Trophoblast cell (in vitro differentiated cells and primary cell): Measurements from ENCODE around the gene FKBP5.

ENCODE experiments used
- DNase-seq, 2 donors: peaks; one replicate each; pipeline ENCODE4 v3.0.0-alpha.2; 2016
- H2AFZ ChIP-seq: 2 replicates; pipeline ENCODE4 v1.6.1; 2013; ENCODE audit warnings: low read length, moderate library complexity, mild to moderate bottlenecking; ENCODE audit not compliant: insufficient read depth, poor library complexity
- H2AK5ac ChIP-seq: 2 replicates; pipeline ENCODE4 v1.6.1; 2013; ENCODE audit warnings: mild to moderate bottlenecking, low read length
- H2BK120ac ChIP-seq: 2 replicates; pipeline ENCODE4 v1.6.1; 2013; ENCODE audit warnings: low read length, mild to moderate bottlenecking, moderate library complexity; ENCODE audit not compliant: insufficient read depth, poor library complexity
- H2BK12ac ChIP-seq: 2 replicates; pipeline ENCODE4 v1.6.1; 2013; ENCODE audit warnings: mild to moderate bottlenecking, low read length, moderate library complexity
- H2BK5ac ChIP-seq: 2 replicates; pipeline ENCODE4 v1.6.1; 2013; ENCODE audit warnings: low read length, low read depth, moderate library complexity, mild to moderate bottlenecking; ENCODE audit not compliant: poor library complexity
- H3K14ac ChIP-seq: 2 replicates; pipeline ENCODE4 v1.6.1; 2013; ENCODE audit warnings: mild to moderate bottlenecking, low read length
- H3K18ac ChIP-seq: 2 replicates; pipeline ENCODE4 v1.6.1; 2013; ENCODE audit warnings: mild to moderate bottlenecking, low read length
- H3K23ac ChIP-seq: 2 replicates; pipeline ENCODE4 v1.6.1; 2013; ENCODE audit warnings: low read length
- H3K27ac ChIP-seq: 2 replicates; pipeline ENCODE4 v1.5.1; 2013; ENCODE audit warnings: low read depth, mild to moderate bottlenecking, inconsistent platforms, low read length, moderate library complexity
- H3K27me3 ChIP-seq: 2 replicates; pipeline ENCODE4 v1.6.1; 2013; ENCODE audit warnings: inconsistent platforms, mild to moderate bottlenecking, low read length, moderate library complexity; ENCODE audit not compliant: insufficient read depth
- H3K36me3 ChIP-seq, 2 experiments: 1 replicate in 1 of 2; 2 replicates in 1 of 2; pipeline ENCODE4 v1.6.1; 2013; ENCODE audit warnings: low read length in 2 of 2, mild to moderate bottlenecking in 2 of 2, moderate library complexity in 1 of 2; ENCODE audit not compliant: insufficient read depth in 2 of 2, control insufficient read depth in 1 of 2
- H3K4ac ChIP-seq: 2 replicates; pipeline ENCODE4 v1.6.1; 2013; ENCODE audit warnings: low read depth, mild to moderate bottlenecking, low read length, moderate library complexity
- H3K4me1 ChIP-seq, 2 experiments: 1 replicate in 1 of 2; 2 replicates in 1 of 2; pipeline ENCODE4 v1.6.1; 2013; ENCODE audit warnings: low read length in 2 of 2, mild to moderate bottlenecking in 2 of 2, moderate library complexity in 1 of 2; ENCODE audit not compliant: insufficient read depth in 2 of 2, control insufficient read depth in 1 of 2
- H3K4me2 ChIP-seq: 2 replicates; pipeline ENCODE4 v1.6.1; 2013; ENCODE audit warnings: inconsistent platforms, mild to moderate bottlenecking, low read length, moderate library complexity
- H3K4me3 ChIP-seq: 2 replicates; pipeline ENCODE4 v1.5.1; 2013; ENCODE audit warnings: mild to moderate bottlenecking, low read depth, low read length, inconsistent platforms
- H3K79me1 ChIP-seq: one replicate; pipeline ENCODE4 v1.6.1; 2013; ENCODE audit warnings: low read length
- H3K79me2 ChIP-seq: 2 replicates; pipeline ENCODE4 v1.6.1; 2013; ENCODE audit warnings: low read length, mild to moderate bottlenecking; ENCODE audit not compliant: control insufficient read depth, insufficient read depth, poor library complexity
- H3K9ac ChIP-seq: 2 replicates; pipeline ENCODE4 v1.6.1; 2013; ENCODE audit warnings: mild to moderate bottlenecking, low read length
- H3K9me3 ChIP-seq: 2 replicates; pipeline ENCODE4 v1.6.1; 2013; ENCODE audit warnings: low read depth, mild to moderate bottlenecking, control low read depth, inconsistent platforms, low read length; ENCODE audit not compliant: insufficient read depth
- H4K12ac ChIP-seq: 2 replicates; pipeline ENCODE4 v1.6.1; 2013; ENCODE audit warnings: low read depth, mild to moderate bottlenecking, low read length, moderate library complexity
- H4K8ac ChIP-seq: 2 replicates; pipeline ENCODE4 v1.6.1; 2013; ENCODE audit warnings: low read depth, mild to moderate bottlenecking, low read length, moderate library complexity
- H4K91ac ChIP-seq: one replicate; pipeline ENCODE4 v1.6.1; 2013; ENCODE audit warnings: low read depth, mild to moderate bottlenecking, low read length, moderate library complexity
- WGBS: extraction: QIAGEN DNeasy Blood & Tissue Kit; methylation state at CpG from one replicate; pipeline ENCODE4 v1.1.7; 2013; ENCODE audit warnings: missing lambda C conversion rate; ENCODE audit not compliant: insufficient read length, insufficient coverage; ENCODE audit errors: extremely low coverage; 5-methylcytosine and 5-hydroxymethylcytosine counted together

The FKBP5 gene

GRCh38 chr6:35550437-35550836 is 138.3 kb downstream of the FKBP5 start:
- H3K27ac ChIP-seq, result no peak overlapping the region
- H2BK5ac ChIP-seq, result no peak overlapping the region
- H4K91ac ChIP-seq, result no peak overlapping the region
- no peaks in the 10 kb centered on the region for H3K36me3 ChIP-seq
- no peak overlapping the region for H2BK120ac ChIP-seq
- no peak overlapping the region for H3K4ac ChIP-seq
- WGBS, result no CpG with 5 or more reads among the region's 1 CpG
- H3K27me3 ChIP-seq, result no peaks in the 10 kb centered on the region
- H3K79me1 ChIP-seq, result peaks cover 2% of the 10 kb centered on the region
- no peak overlapping the region for H3K23ac ChIP-seq
- no peaks in the 10 kb centered on the region for H3K9me3 ChIP-seq
- H3K79me2 ChIP-seq, result no peaks in the 10 kb centered on the region
- H3K14ac ChIP-seq, result no peak overlapping the region
- no peak overlapping the region for H3K4me2 ChIP-seq
- H3K4me1 ChIP-seq, result no peaks in the 10 kb centered on the region
- H2AK5ac ChIP-seq, result no peak overlapping the region
- no peak overlapping the region for H2AFZ ChIP-seq
- H3K9ac ChIP-seq, result no peak overlapping the region
- no peak overlapping the region for H2BK12ac ChIP-seq
- H4K8ac ChIP-seq, result no peak overlapping the region
- no peak overlapping the region for H4K12ac ChIP-seq
- no peak overlapping the region for H3K4me3 ChIP-seq
- no peak for DNase-seq
- H3K18ac ChIP-seq, result no peak overlapping the region

GRCh38 chr6:35547676-35548075 is 141.0 kb downstream of the FKBP5 start:
- H3K79me1 ChIP-seq, result peaks cover 2% of the 10 kb centered on the region
- peaks cover 3 to 4% of the 10 kb centered on the region in 2 experiments for H3K4me1 ChIP-seq
- H3K27ac ChIP-seq, result no peak overlapping the region
- no peak overlapping the region for H3K18ac ChIP-seq
- no peak overlapping the region for H2AK5ac ChIP-seq
- no CpG with 5 or more reads among the region's 6 CpGs for WGBS
- no peak overlapping the region for H3K14ac ChIP-seq
- no peak overlapping the region for H3K4me2 ChIP-seq
- H2BK5ac ChIP-seq, result no peak overlapping the region
- H2BK12ac ChIP-seq, result no peak overlapping the region
- H2BK120ac ChIP-seq, result no peak overlapping the region
- H3K9me3 ChIP-seq, result no peaks in the 10 kb centered on the region
- H3K23ac ChIP-seq, result no peak overlapping the region
- no peaks in the 10 kb centered on the region for H3K79me2 ChIP-seq
- H3K36me3 ChIP-seq, result no peaks in the 10 kb centered on the region
- no peak overlapping the region for H2AFZ ChIP-seq
- H3K9ac ChIP-seq, result no peak overlapping the region
- H3K27me3 ChIP-seq, result no peaks in the 10 kb centered on the region
- no peak overlapping the region for H4K12ac ChIP-seq
- no peak overlapping the region for H3K4me3 ChIP-seq
- H4K8ac ChIP-seq, result no peak overlapping the region
- peak in 1 of 2 donors; percentile 69 for DNase-seq
- H3K4ac ChIP-seq, result no peak overlapping the region
- H4K91ac ChIP-seq, result no peak overlapping the region

GRCh38 chr6:35544769-35545361 is 143.8 kb downstream of the FKBP5 start:
- WGBS, result no CpG with 5 or more reads among the region's 13 CpGs
- Histone ChIP-seq H3K4ac (no peak overlapping the region), H2AK5ac (no peak overlapping the region), H3K79me2 (no peaks in the 10 kb centered on the region), H3K9ac (no peak overlapping the region), H3K23ac (no peak overlapping the region), H4K12ac (no peak overlapping the region), H3K36me3 (no peaks in the 10 kb centered on the region), H4K91ac (no peak overlapping the region), H3K27ac (peak overlapping the region; percentile 50), H3K79me1 (peaks cover 2% of the 10 kb centered on the region), H3K9me3 (no peaks in the 10 kb centered on the region), H3K18ac (no peak overlapping the region), H3K4me2 (peak overlapping the region; percentile 4), H2BK120ac (peak overlapping the region; percentile 3), H2BK5ac (no peak overlapping the region), H2AFZ (no peak overlapping the region), H2BK12ac (no peak overlapping the region), H3K14ac (no peak overlapping the region), H4K8ac (peak overlapping the region; percentile 0), H3K4me3 (no peak overlapping the region), H3K4me1 (peaks cover 3 to 4% of the 10 kb centered on the region in 2 experiments), H3K27me3 (no peaks in the 10 kb centered on the region)
- peak; percentile 94 to 97 for DNase-seq

- Histone ChIP-seq H3K18ac (no peak overlapping the region), H2AFZ (no peak overlapping the region), H2AK5ac (no peak overlapping the region), H2BK120ac (no peak overlapping the region), H4K12ac (no peak overlapping the region), H3K4ac (no peak overlapping the region), H3K79me2 (no peaks in the 10 kb centered on the region), H3K9ac (no peak overlapping the region), H3K4me3 (no peak overlapping the region), H3K4me1 (peaks cover 3 to 4% of the 10 kb centered on the region in 2 experiments), H3K14ac (no peak overlapping the region), H3K79me1 (peaks cover 2% of the 10 kb centered on the region), H2BK12ac (no peak overlapping the region), H3K36me3 (no peaks in the 10 kb centered on the region), H3K9me3 (no peaks in the 10 kb centered on the region), H3K27me3 (no peaks in the 10 kb centered on the region), H2BK5ac (no peak overlapping the region), H4K8ac (no peak overlapping the region), H3K27ac (no peak overlapping the region), H3K23ac (no peak overlapping the region), H3K4me2 (no peak overlapping the region), H4K91ac (no peak overlapping the region)
- no CpG with 5 or more reads among the region's 16 CpGs for WGBS
- no peak for DNase-seq
Observed at GRCh38 chr6:35543459-35544193, 145.1 kb downstream of the FKBP5 start.
